ENCODE measurements around the gene PYM1.
"Not testable (repeated sequence)": the region's sequence is repeated elsewhere in the genome, so short reads cannot be mapped to it uniquely, and the experiment has no call there.

PYM1 gene

DNA sequence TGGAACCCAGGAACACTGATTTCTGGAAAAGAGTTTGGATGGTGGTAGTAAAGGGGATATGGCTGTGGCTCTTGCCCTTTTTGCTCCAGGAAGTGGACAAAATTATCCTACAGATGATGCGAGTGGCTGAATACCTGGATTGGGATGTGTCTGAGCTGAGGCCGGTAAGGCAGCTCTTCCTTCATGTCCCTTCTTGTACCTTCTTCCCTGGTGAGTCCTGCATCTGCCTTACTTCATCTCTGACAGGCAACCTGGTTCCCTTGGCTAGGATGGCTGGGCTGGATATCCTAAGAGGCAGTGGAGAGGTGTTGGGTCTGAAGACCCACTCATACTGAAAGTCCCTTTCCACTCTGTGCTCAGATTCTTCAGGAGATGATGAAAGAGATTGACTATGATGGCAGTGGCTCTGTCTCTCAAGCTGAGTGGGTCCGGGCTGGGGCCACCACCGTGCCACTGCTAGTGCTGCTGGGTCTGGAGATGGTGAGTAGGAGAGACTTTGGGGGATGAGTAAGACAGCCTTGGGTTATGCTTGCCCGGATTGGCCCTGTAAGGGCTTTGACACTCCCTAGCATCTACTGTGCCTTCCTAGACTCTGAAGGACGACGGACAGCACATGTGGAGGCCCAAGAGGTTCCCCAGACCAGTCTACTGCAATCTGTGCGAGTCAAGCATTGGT is 11.3 kb upstream of the PYM1 start:
- no peak for DNase-seq

DNA sequence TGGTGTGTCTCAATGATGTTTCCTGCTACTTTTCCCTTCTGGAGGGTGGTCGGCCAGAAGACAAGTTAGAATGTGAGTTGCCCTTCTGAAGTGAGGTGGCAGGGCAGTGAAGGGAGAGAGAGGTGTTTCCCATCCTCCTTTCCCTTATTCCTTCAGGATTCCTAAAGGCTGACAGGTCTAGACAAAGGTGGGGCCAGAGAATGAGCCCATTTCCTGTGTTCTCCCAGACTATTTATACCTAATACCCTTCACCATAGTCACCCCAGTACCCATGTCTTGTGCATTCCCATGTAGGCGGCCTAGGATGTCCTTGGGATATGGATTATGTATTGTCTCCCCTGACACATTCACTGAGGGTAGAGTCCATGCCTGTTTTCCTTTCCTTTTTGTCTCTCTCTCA is 10.3 kb upstream of the PYM1 start:
- DNase-seq, result no peak

- no peak for DNase-seq
These were observed 8.1 kb upstream of the PYM1 start for GRCh38 chr12:55935738-55936151.

GRCh38 chr12:55934773-55935172 is 7.1 kb upstream of the PYM1 start:
- DNase-seq, result no peak

DNA sequence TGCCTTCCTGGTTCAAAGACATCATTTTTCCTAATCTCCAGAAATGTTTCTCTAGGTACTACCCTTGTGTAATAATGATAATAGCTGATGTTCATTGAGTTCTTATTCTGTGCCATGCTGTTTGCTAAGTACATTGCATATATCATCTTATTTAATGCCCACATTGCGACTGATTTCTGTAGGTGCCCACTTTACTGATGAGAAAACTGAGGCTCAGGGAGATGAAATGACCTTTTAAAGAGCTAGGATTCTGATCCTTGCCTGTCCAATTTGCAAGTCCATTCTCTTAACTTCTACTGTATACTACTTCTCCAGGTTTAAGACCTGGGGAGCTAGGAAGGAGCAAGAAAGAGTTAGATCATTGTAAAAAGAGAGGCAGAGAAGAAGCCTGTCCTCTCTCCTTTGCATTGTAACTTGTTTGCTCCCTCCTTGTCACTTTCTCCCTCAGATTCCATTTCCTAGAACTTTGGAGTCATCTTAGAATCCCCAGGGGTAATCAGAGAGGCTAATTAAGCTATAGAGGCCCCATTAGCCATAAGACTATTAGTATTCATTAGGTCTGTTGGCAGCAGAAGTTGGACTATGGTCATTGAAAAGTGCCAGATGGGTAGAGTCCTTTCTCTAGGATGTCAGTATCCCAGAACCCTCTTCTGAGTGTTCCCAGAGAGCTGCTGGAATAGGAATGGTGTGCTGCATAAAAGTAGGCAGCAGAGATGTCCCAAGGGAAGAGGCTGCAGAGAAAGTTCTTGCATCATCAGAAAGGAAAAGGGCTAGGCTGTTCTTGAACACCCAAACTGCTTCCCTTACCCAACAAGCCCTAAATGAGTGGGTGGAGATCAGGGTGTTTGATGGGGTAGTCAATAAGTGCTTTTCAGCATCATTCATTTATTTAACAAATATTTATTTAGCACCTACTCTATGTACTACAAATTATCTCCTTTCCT is 6.4 kb upstream of the PYM1 start:
- no peak for DNase-seq

DNA sequence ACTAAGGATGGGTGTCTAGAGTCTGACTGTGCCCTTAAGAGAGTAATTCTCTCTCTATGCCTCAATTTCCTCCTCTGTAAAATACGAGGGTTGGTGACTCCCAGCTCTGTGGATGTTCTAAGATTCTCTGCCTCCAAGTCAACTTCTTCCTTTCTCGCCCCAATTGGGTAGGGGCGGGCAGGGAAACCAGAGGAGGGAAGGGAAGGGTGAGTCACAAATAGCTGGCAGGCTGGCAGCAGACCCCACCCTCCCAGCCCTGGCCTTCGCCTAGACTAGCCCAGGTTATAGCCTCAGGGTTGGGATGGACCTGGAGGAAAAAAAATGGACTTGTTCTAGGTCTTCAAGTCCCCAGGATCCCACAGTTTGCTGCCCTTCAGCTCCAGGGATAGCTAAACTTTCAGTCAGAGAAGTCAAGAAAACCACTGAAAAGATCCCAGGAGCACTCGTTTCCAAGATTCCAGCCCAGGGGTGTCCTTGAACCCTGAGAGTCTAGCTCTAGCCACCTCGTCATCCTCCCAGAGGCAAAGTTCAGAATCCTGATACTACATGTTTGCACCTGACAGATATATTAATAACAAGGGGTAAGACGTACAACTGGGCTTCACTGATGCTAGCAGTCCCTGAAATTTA is 5.6 kb upstream of the PYM1 start:
- peak; percentile 56 for DNase-seq

DNA sequence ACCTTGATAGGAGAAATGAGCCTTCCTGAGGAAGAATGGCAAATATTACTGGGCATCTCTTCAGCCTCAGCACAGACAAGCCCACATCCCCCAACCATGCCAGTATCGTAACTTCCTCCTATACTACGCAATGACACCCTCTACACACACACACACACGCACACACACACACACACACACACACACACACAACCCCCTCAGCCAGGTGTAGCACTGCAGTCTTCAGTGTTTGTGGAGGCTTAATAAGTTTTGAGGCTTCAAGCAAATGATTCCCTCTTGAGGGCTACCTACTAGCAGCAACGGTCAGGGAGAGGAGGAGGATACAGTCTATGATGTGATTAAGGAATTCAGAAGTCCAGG is 4.8 kb upstream of the PYM1 start:
- DNase-seq, result peak; percentile 59

GRCh38 chr12:55931780-55932550 is 4.3 kb upstream of the PYM1 start:
- DNase-seq, result peak; percentile 63

- peak; percentile 48 for DNase-seq
These were observed 3.7 kb upstream of the PYM1 start for GRCh38 chr12:55931317-55931779.

DNA sequence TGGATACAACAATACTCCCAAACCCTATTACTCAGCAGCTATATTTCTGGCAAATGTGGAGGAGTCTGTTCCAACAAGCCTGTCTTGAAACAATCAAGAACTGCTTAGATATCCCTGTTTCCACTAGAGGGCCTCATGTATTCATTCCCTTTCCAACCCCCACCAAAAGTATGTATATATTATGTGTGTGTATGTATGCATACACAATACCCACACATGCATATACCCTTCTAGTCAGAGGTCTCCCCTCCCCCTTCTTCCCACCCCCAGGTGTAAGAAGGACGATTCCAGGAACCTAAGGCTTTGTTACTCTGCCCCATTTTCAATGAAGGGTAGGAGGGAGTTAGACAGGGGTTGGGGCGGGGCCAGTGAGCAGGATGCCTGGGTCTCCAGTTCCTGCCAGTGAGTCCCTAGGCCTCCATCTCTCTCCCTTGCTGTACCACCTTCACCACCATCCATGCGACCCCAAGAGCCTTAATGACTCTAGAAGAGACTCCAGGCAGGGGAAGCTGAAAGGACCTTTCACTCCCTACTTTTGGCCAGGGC is 3.1 kb upstream of the PYM1 start, which contains the start of gene DGKA:
Gene DGKA (plus strand): TSS at position 392 of the 546 bp plus-strand sequence. CDS start 5,342 bp downstream, outside the sequence.
- DNase-seq, result peak; percentile 93

DNA sequence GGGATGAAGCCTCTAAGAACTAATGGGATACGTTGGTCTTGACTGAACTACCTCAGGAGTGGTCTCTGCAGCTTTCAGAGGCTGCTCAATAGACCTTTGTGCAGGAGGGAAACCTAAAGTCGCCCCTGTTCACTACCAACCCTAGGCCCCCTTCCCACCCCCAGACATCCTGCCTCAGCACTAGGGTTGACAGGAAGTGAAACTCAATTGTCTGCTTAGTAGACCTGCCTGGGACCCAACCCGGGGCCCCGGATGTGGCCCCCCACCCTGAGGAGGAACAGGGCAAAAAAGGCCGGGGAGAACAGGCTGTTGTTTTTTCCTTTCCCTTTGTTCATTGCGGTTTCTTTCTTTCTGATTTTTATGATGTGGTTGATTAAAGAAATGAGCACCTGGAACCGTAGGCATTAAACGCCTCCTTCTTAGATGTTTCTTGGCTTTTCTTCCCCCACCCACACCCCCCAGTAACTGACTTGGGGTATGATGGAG is 1.7 kb upstream of the PYM1 start:
- DNase-seq, result peak; percentile 25

DNA sequence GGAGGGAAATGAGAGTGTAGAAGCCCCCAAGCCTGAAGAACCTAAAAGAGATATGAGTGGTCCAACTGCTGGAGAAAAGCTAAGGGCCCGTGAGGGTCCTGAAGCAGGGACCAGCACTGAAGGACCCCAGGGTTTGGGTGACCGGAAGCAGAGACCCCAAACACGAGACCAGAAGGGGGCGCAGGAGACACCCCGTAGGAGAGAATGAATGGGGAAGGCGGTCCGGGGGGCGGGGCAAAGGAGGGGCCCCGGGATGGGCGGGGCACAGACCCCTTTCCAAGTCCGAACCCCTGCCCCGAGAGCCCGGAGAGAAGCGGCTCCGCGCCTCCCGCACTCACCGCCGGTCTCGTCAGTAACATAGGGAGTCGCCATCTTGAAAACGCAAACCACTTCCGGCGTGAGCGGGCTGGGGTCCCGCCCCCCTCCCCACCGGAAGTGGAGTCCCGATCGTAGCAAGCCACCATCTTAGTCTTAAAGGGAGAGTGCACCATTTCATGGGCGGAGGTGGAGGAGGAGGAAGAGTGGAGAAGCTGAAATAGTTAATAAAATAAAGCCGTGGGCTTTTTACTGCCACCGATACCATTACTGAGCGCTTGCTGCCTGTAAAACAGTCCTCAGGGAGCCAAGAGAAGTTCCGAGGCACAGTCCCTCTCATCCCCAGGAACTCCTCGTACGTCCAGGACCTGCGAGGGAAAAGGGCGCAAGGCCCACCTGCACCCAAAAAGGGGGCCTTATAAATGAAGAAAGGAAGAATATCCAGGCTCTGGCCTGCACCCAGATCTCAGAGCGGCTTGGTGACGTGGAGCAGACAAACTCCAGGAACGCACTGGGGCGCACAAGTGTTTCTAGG is 731 bp downstream of the PYM1 start:
- peak; percentile 95 for DNase-seq

- DNase-seq, result peak; percentile 17
These were observed 1.6 kb downstream of the PYM1 start for GRCh38 chr12:55925870-55926737.

DNA sequence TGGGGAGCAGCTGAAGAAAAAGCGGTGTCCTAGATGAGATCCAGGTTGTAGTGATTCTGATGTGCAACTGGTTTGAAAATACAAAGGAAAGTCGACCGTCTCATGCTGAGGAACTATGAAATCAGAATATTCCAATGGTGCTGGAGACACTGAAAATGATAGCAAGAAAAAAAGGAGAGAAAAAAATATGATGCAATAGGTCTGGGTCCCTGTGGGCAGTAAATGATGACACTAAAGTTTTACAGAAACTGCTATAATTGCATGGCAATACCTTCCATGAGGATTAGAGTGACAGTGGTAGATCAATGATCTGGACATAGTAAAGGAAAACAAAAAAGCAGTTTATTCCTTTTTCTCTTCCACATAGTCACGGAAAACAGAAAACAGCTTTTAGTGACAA is 2.3 kb downstream of the PYM1 start:
- DNase-seq, result no peak

DNA sequence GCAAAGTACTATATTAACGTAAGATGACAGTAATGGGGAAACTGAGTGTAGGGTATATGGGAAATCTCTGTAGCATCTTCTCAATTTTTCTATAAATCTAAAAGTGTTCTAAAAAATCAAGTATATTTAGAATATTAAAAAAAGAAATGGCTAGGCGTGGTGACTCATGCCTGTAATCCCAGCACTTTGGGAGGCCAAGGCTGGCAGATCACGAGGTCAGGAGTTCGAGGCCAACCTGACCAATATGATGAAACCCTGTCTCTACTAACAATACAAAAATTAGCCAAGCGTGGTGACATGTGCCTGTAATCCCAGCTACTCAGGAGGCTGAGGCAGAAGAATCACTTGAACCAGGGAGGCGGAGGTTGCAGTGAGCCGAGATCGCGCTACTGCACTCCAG is 4.0 kb downstream of the PYM1 start:
- not testable (repeated sequence) for DNase-seq

GRCh38 chr12:55922126-55922525 is 5.6 kb downstream of the PYM1 start:
- DNase-seq, result no peak

DNA sequence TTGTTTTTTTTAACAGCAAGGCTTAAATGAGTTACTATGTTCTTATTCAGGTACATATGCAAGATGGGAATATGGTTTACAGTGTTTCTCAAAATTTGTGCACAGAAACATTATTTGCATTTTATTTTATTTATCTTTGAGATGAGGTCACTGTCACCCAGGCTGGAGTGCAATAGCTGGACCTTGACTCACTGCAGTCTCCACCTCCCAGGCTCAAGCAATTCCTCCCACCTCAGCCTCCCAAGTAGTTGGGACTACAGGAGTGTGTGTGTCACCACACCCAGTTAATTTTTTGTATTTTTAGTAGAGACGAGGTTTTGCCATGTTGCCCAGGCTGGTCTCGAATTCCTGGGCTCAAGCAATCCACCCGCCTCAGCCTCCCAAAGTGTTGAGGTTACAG is 8.7 kb downstream of the PYM1 start:
- DNase-seq, result not testable (repeated sequence)

DNA sequence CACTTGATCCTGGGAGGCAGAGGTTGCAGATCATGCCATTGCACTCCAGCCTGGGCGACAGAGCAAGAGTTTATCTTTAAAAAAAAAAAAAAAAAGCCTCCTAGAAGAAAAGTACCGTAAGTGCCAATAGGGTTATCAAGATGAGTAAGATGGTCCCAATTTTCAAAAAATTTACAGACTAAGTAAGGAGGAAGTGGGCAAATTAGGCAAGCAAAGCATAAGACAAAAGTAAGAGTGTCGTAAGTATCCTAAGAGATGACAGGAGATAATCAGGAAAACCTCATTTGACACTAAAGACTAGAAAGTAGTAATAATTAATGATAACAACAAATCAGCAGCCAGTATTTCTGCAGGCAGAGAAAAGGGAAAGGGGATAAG is 12.2 kb downstream of the PYM1 start:
- DNase-seq, result peak; percentile 73

- no peak for DNase-seq
These were observed 14.8 kb downstream of the PYM1 start for GRCh38 chr12:55912908-55913307.

GRCh38 chr12:55909513-55909884 is 18.2 kb downstream of the PYM1 start:
- no peak for DNase-seq
